GM18508 (cell line): ENCODE results near the gene PUS10.

Experiments
- ATAC-seq: cut with Tn5 transposase; IDR thresholded peaks from one replicate; pipeline ENCODE4 v1.9.1; 2021; ENCODE audit warnings: moderate number of reproducible peaks; ENCODE audit not compliant: insufficient read depth, unreplicated experiment

The PUS10 gene

DNA sequence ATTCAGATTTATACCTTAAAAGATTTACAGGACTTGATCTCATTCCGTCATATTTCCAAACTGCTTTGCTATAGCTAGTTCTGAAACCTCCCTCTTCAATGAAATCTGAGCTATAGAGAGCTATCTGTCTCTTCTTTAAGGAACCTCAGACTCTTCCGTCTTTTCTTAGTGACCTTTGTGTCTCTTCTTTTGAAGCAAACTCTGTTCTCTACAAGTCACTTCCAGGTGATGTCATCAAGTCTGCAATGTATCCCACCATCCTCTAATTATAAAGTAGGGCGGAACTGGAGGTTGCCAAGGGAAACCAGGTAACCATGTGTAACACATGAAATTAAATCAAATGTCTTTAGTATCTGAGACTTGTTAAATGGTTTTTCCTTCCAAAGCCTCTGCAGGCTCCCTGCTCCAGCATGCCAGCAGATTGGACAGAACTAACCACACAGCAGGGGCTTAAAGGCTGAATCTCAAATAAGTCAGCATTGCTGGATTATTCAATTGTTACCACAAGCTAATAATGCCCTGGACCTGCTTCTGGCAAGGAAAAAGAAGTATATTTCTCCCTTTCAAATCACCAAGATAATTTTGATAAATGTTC, 41.7 kb downstream of the PUS10 start:
- no peak for ATAC-seq

DNA sequence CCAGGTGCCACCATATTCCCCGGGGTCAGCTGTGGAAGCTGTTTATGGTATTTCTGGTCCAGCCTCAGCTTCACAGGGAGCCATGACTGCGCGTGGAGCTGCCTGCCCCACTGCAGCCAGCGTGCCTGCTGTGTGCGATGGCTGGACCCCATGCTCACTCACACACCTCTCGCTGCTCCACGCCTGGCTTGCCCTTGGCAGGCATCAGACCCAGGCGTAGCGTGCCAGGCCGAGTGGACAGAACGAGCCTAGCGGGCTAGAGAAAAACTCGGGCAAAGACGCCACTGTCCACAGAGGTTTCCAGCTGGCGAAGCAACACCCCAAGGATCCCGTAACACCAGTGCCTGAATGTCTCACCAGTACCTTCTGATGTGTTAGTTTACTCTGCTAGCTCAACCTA, 43.4 kb downstream of the PUS10 start:
- ATAC-seq, result no peak

DNA sequence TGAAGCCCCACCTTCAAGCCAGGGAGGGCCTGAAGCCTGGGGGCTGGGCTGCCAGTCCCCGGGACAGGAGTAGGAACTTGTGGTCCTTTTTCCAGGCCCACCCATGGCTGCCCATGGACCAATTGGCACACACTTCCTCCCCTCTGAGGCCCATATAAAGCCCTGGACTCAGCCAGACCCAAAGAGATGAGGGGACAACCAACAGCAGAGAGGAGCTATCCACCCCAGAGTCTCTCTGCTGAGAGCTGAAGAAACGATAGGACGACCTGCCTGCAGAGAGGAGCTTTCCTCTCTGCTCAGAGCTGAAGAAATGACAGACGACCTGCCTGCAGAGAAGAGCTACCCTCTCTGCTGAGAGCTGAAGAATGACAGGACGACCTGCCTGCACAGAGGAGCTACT, 44.4 kb downstream of the PUS10 start:
- no peak for ATAC-seq

DNA sequence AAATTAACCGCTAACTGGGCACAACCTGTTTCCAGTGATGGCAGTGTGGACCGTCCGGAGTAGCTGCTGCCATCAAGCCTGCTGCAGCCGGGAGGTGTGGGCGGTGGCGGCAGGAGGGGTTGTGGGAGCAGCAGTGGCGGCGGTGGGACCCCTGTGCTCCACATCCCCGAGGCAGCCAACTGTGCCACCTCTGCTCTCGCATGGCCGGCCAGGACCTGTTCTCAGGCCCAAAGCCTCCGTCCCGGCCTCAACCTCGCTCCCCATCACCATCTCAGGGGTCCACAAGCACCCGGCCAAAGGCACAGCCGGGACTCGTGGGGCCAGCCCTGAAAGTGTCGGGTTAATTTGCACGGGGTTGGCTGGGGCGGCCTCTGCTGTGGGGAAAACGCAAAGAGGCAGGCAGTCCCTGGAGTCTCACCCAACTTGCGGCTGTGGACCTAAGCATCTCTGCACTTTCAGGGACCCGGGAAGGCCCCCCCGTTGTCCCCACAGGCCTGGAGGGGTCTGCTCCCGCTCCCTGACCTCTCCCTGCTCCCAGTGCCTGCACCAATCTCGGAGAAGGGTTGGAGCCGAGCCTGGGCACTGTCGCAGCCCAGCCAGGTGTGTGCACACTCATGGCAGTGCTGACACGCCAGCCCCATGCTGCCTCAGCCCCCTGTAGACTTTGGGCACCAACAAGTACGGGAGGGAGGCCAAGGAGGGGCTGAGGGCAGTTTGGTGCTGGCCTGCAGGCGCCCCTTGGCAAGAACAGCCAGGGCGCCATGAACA, 45.0 kb downstream of the PUS10 start:
- ATAC-seq, result no peak

DNA sequence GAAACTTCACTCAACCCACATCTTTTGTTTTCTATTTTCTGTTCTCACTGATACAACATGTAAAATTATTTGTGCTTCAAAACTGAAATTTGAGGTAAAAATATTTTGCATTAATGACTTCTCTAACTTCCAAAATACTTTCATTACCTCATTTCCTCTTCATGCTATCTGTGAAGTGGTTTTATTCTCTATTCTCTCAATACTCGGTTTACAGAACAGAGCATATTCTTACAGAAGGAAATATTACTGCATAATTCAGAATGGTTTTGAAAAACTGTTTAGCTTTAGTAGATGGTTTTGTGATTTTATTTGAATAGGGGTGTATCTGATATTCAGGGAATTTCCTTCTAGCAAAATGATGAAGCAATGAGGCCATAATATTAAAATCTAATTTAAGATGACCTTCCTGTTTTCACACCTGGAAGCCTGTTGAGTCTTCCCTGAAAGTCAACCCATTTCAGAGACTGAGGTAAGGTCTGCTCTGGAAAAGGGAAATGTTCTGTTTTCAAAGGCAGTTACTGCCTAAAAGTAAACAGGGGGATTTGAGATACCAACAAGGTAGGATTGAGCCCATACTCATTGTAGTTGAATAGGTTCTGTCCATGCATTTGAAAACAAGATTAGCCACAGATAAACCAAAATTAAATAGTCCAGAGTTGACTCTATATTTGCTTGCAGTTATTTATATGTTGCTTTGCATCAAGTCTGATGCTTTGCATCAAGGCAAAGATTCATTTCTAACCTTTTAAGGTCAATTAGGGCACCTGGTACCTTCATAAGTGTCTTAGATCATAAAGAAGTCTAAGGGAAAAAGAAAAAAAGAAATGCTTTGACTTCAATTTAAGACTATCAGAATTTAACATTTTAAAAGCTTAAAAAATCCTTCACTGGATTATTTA, 51.3 kb downstream of the PUS10 start:
- ATAC-seq, result no peak

DNA sequence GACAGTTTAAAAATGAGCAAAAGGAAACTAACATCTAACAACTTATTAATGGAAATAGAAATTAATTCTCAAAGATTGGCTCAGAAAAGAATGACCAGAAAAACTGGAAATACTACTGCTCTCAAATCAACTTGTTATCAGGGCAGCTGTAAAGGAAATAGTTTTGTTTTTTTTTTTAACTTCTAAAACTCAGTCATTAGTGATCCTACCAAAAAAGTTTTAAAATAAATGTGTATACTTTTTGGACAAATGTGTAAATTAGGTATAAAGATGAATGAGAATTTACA, 52.6 kb downstream of the PUS10 start:
- no peak for ATAC-seq

DNA sequence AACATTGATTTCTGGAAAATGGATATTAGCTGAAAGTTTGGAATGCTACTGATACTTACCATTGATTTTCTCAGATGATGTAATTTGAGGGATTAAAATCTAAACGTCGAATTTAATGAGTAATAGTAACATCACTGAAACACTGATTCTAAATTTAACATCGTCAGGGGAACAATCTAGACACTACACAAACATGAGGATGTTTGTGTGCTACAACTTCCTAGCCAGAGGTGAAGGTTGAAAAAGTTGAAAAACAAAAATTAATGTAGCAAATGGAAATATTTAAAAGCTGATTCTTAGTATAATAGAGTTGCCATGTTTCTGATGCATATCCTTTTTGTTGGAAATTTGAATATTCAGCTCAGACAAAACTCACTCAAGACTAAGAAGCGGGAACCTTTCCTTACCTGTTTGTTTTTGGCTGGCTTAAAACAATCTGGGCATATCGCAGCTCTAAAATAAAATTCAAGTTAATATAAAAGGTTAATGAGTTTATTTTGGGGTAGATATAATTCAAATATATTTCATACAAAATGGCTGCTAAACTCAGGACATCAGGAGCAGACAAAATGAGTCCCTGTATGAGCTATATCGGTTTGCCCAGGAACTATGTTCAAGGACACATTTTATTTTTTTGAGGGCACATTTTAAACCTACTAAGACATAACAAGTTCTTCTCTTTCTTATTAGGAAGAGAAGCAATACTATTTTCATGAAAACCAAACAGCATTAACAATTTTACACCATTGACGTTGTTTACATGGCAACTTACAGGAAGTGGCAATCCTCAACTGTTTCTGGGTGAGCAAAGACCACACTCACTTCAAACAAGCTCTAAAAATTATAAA, 53.2 kb downstream of the PUS10 start:
- ATAC-seq, result no peak

DNA sequence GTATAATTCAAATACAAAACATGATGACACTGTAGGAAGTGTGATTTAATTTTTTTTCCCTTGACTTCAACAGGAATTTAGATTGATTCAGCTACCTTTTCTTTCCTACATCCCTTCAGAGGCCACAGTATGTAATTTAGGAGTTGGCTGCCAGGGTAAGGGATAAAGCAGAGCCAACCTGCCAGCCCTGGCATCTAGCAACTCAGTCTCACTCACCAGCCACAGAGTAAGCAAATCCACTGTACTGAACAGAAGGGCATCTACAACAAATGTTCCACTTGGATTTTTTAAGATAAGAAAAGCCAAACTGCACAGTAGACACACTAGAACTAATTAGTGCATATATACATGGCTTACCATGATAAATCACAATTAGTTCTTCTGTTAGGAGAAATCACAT, 54.9 kb downstream of the PUS10 start:
- ATAC-seq, result no peak

DNA sequence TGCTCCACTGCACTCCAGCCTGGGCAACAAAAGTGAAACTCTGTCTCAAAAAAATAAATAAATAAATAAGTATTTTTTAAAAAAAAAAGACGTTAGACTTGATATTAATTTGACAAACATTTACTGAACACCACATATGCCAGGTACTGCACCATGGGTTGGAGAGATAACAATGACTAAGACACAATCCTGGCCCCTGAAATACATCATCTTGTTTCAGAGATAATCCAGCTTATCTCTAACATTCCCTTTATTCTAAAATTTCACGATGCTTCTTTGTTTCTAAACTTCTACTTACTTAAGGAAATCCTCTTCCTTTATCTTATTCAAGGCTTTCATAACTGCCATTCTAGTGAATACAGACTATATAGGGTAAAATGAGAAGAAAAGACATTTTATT, 55.5 kb downstream of the PUS10 start:
- ATAC-seq, result no peak

DNA sequence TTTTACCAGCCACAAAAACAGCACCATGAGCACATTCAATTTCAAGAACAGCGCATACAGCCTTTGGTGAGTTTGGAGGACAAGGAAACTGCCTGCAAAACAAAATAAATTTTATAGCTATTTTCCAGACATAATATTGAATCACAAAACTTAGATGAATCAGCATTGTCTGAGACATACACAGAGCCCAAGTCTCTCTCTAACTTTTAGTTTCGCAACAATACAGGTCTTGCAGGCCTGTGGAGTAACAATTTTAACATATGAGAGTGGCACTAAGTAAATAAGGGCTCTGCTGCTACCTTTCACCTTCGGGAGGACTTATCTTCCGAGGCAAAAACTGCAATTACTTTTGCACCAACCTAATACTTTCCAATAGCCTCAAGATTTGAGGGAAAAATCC, 56.6 kb downstream of the PUS10 start:
- ATAC-seq, result no peak

DNA sequence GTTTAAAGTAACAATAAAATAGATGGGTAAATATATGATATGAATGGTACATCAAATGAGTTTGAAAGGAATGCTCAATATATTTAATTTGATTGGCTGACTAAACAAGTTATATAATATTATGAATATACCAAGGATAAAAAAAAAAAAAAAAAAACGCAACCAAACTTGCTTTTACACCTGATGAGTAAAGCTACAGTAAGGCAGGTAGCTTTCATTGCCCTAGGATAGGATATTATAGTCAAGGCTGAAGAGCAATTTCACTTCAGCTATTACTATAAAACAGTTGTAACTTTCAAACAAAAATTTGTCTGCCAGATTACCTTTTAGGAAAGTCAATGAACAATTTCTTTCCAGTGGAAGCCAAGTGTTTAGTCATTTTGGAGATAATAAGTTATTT, 57.3 kb downstream of the PUS10 start:
- ATAC-seq, result no peak

DNA sequence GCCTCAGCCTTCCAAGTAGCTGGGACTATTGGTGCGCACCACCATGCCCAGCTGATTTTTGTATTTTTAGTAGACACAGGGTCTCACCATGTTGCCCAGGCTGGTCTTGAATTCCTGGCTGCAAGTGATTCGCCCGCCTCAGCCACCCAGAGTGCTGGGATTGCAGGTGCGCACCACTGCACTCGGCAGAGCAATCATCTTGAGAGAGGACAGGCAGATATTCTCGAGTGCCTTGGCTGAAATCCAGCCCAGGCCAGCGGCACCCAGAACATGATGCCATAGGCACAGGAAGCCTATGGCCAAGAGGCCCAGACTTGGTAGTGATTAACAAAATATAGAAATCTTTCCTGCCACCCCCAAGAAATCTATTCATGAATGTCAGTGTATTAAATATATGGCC, 58.6 kb downstream of the PUS10 start:
- ATAC-seq, result no peak

DNA sequence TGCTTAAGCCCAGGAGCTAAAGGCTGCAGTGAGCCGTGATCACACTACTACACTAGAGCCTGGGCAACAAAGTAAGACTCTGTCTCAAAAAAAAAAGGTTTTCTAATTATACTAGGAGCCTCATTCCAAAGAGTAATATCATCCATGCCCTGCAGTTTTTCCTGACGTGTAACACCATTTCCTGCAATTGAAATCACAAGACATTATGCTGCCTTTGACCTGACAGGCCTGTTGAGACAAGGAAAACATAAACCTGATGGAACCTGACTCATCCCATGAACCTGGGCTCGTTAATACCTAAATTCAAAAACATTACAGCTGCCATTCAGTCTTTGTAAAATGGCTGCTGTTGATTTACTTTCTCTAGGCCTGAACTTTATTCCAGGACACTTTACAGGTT, 59.3 kb downstream of the PUS10 start:
- no peak for ATAC-seq

DNA sequence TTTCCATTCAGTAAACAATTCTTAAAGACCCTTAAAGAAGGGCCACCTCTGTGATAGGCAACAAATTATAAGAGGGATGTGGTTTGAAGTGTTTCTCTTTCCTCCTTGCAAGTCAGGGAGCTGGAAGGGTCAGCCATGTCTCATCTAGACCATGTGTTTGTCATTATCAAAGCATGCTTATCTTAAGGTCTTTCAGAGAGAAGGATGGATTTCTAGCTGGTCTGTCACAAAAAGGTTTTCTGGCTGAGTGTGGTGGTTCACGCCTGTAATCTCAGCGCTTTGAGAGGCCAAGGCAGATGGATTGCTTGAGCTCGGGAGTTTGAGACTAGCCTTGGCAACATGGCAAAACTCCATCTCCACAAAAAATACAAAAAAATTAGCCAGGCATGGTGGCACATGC, 59.7 kb downstream of the PUS10 start:
- ATAC-seq, result no peak

DNA sequence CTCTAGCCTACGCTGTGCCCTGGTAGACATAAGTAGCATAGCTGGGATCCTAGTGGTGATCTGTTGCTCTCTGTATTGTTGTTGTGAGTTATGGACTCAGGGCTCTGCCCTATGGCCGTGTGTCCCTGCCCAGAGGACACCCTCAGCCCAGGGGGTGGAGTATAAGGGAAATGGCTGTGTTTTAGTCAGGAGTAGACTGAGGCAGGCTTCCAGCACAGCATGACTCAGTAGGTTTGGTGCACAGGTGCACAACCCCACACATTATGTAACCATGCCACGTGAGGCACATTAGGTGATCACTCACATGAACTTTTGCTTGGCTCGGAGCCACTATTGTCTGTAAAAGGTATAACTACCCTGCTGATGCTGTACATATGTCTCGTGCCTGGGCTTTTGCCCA, 60.4 kb downstream of the PUS10 start:
- no peak for ATAC-seq

DNA sequence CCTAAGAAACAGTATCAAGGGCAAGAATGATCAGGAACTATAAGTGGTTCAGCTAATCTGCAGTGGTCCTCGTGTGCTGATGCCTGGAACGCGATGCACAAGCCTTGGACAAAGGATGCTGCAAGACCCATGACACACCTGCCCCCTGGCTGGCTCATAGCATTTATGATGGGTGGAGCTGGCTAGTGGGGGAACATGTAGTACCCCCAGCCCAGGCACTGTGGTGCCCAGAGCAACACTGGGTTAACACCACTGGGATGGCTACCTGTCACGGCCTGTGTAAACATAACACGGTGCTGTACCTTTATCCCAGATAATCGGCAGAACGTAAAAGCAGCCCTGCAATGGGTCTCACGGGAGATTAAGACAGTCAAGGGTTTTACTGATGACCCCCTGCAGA, 60.8 kb downstream of the PUS10 start:
- no peak for ATAC-seq

DNA sequence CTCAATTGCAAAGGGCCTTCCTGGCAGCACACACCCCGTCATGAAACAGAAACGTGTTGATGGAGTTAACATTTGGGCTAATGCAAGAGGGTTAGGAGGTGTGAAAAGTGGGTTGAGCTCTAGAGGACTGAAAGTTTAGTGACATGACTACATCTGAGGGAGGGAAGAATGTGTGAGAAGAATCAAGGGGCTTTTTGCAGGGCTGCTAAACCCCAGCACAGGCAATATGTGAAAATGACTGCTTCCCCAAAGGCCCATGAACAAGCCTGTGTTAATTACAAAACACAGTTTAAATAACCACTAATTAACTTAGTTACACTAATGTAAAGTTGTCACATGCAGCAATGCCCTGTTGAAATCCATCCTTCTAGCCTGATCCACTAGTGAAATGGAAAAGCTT, 63.9 kb downstream of the PUS10 start:
- ATAC-seq, result no peak

DNA sequence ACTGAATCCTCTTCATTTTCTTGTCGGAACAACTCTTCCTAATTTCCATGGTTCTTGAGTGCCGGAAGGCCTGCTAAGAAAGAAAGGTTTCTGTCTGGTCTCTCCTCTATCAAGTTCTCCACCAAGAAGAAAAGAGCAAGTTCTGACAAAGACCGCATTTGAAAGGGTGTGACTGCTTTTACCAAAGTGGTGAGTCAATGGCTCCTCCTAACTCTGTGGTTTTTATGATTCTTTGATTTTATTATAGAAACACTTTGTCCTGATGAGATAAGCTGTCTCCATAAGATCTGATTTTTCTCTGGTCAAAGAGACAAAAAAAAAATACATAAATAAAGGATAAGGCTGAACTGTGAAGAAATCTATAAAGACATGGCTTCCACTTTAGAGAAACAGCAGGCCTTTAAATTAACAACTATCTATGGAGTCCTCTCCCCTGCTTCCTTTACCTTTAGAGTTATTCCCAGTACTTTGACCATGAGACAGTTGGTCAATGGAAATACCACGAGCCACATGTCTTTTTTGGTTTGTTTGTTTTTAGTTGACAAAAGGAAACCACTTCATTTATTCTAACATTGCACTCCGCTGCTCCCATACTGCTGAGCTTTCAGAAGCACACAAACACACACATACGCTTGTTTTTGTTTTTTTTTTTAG, 69.0 kb downstream of the PUS10 start:
- ATAC-seq, result no peak

DNA sequence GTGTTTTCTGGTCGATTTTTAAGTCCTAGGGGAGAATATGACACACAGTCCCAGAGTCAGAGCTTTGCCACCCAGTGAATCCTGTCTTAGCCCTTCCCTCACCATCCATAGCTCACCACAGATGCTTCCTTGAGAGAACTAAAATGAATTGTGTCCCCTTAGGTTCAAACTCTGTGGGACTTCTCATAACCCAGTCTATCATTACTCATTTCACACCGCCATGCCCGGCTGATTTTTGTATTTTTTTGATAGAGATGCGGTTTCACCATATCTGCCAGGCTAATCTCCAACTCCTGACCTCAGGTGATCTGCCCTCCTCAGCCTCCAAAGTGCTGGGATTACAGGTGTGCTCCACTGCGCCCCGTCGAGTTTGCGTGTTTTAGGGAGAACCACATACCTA, 69.9 kb downstream of the PUS10 start:
- ATAC-seq, result no peak

DNA sequence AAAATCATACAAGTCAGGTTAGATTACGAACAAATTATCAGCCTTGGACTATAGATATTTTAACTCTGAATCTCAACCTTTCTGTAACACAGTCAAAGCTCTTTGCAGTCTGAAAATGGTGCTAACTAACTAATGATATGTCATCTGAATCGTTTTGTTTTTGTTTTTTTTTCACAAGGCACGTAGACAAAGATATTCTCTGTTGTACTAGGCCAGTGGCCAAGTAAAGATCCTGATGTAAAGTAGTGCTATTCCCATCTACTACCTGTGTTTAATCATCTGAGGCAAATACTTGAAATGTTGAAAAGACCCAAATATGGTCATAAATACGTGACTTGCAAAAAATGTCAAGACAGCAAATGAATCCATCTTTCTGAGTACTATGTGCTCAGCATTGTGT, 71.0 kb downstream of the PUS10 start:
- no peak for ATAC-seq
